AG04449 (cell line): ENCODE measurements around the gene IL1RL2.

Source experiments
- CTCF ChIA-PET: fragments of 350-600 bp; formaldehyde crosslinking; extraction: SDS; loops from one replicate; lab custom pipeline; 2021; ENCODE audit warnings: antibody characterized with exemption; lab: Yijun Ruan, JAX
- POLR2A ChIA-PET: fragments of 400-600, 350-600 bp; formaldehyde crosslinking; extraction: SDS; loops from one replicate; lab custom pipeline; 2020; ENCODE audit warnings: antibody characterized with exemption, inconsistent platforms; lab: Yijun Ruan, JAX
- DNase-seq: peaks from one replicate; pipeline ENCODE4 v3.0.0-alpha.2; 2010; ENCODE audit warnings: low read depth, low spot score
- H3K4me3 ChIP-seq: 2 replicates; pipeline ENCODE4 v1.5.1; 2011; ENCODE audit warnings: low read depth, mild to moderate bottlenecking, control low read depth, low read length
- CTCF ChIP-seq: IDR thresholded peaks from one replicate; pipeline ENCODE4 v1.5.1; 2011; ENCODE audit warnings: mild to moderate bottlenecking, moderate library complexity, low read length, control low read depth, inconsistent platforms; ENCODE audit not compliant: insufficient read depth; ENCODE audit errors: missing control alignments

Gene IL1RL2

GRCh38 chr2:102186791-102187495, at the start of gene IL1RL2:
IL1RL2 (plus strand) TSS chr2:102187023; CDS start chr2:102187868, 845 bp downstream.
- POLR2A ChIA-PET = interaction anchor here (0.9 kb wide), 1 partner anchor 45 kb away, joined by 3 read pairs; the partner anchor contains the start of gene IL1R1
- H3K4me3 ChIP-seq = peak within 1 kb of the TSS; percentile 57
- CTCF ChIA-PET = interaction anchor here (0.6 to 5.8 kb wide), 12 partner anchors 9 to 180 kb away, joined by 3 to 30 read pairs (median 4); no protein-coding TSS in a partner anchor
- TF ChIP-seq CTCF = no peak
- no peak for DNase-seq

DNA sequence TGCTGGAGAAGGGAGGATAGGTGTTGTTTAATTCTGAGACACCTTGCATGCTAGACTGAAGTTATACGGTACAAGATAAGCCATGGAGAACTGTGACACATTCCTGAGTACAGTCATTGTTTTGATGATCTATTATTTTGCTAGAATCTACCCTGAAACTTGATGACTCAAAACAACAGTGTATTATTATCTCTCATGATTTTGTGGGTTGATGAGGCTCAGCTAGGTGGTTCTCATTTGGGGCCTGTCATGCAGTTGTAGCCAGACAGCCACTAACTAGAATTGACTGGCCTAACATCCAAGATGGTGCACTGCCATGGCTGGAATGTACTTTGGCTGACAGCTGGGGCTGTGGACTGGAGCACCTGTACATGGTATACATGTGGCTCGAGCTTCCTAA, 49.7 kb upstream of the IL1RL2 start:
- DNase-seq = no peak
- CTCF ChIA-PET = interaction anchor here (1.4 to 1.5 kb wide), 3 partner anchors 9 to 116 kb away, joined by 3 to 6 read pairs (median 6); no protein-coding TSS in a partner anchor
- no peak for TF ChIP-seq CTCF
- H3K4me3 ChIP-seq = no peak overlapping the region
- POLR2A ChIA-PET = no interaction called here

DNA sequence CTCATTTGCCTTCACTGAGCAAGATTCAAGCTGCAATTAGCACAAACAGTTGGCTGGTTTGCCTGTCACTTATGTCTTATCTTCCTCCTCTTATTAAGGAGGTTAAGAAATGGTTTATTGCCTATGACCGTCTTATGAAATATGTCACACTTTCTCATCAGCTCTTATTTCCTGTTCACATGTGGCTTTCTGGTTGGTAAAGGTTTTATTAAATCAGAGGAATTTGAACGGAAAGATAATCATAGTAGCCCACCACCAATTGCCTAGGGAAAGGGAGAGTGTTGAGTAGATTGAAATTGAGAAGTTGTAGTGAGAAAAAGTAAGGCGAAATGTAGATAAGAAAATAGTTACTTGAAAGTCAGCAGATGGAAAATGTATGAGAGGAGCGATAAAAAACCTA, 48.5 kb upstream of the IL1RL2 start:
- no peak overlapping the region for H3K4me3 ChIP-seq
- ChIA-PET POLR2A (no interaction called here), CTCF (interaction anchor here (0.9 kb wide), 1 partner anchor 102 kb away, joined by 3 read pairs; no protein-coding TSS in a partner anchor)
- DNase-seq = no peak
- TF ChIP-seq CTCF = no peak

DNA sequence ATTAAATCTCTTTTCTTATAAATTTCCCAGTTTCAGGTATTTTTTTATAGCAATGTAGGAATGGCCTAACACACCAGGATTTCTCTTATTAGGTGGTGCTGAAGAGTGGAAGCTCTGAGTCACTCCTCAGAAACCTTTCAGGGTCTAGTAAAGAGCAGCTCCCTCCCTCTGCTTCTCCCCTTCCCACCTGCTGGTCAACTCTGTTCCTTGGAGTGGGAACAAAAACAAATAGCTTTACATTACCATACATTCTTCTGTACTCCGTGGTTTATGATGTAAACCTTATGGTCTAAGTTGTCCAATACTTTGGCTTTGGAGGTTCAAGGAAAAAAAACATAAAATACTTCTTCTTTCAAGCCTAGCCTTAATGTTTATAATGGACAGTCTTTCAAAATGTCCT, 47.0 kb upstream of the IL1RL2 start:
- CTCF ChIA-PET = interaction anchor here (0.9 to 1.8 kb wide), 2 partner anchors 27 to 120 kb away, joined by 3 to 4 read pairs; no protein-coding TSS in a partner anchor
- H3K4me3 ChIP-seq = no peak overlapping the region
- POLR2A ChIA-PET = no interaction called here
- no peak for TF ChIP-seq CTCF
- DNase-seq = no peak

- H3K4me3 ChIP-seq = no peak overlapping the region
- CTCF ChIA-PET = interaction anchor here (0.9 to 5.6 kb wide), 8 partner anchors 11 to 120 kb away, joined by 3 to 40 read pairs (median 4); no protein-coding TSS in a partner anchor
- TF ChIP-seq CTCF = no peak
- no peak for DNase-seq
- POLR2A ChIA-PET = interaction anchor here (1.1 kb wide), 1 partner anchor 18 kb away, joined by 3 read pairs; no protein-coding TSS in a partner anchor
Measured at GRCh38 chr2:102140377-102140776, 46.4 kb upstream of the IL1RL2 start.
